ENCODE data around the gene IQGAP3.

Gene IQGAP3

DNA sequence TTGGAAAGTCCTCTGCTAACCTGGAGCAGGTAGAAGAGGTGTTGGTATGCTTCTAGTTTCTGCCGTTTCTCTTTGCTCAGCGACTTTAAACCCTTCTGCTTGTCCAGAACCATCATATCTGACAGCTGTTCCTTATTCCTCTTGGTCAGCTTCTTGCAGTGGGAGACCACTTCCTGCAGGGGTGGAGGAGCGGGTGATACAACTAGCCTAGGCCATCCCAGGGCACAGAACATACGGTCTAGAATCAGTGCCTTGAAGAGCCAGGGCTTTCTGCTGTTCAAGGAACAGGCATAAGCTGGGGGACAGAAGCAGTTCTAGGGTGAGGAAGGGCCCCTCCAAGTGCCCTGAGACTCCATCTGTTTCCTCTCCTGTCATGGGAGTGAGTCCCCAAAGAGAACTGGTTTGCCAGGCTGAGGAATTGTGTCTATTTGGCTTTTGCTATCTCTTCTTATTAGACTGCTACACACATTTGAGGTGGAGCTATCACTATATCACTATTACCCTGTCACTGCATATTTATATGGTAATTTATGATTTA, 32.5 kb downstream of the IQGAP3 start:
- no peak for DNase-seq (ENCODE audit: low read depth)

DNA sequence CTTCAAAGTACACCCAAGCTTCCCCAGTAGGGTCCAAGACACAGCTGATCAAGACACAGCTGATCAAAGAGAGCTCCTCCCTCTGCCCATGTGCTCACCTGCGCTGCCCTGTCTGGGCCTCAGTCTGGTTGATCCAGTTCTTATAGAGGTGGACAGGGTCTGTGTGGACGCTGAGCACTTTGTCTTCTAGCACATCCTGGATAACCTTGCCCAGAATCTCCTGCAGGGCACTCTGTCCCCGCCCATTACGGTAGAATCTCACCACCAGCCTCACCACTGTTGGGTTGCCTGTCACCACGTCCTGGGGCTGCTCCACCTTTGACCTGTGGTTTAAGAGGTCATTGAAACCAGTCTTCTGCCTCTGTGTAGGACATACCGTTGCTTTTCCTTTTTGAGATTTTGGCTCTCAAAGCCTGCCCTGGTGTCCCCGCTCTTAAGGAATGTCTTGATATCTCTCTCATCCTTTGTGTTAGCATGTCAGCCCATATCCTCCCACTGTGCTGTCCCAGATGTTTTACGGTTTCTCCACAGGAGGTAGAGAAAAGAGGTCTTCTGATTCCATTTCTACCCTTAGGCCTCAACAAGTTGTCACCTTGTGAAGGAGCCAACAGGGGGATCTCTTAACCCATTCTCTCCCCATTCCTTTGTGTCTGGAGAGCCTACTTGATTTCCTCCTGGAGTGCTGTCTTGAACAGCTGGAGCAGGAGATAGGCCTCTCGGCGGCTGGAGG, 33.5 kb downstream of the IQGAP3 start:
- DNase-seq (ENCODE audit: low read depth), result no peak

DNA sequence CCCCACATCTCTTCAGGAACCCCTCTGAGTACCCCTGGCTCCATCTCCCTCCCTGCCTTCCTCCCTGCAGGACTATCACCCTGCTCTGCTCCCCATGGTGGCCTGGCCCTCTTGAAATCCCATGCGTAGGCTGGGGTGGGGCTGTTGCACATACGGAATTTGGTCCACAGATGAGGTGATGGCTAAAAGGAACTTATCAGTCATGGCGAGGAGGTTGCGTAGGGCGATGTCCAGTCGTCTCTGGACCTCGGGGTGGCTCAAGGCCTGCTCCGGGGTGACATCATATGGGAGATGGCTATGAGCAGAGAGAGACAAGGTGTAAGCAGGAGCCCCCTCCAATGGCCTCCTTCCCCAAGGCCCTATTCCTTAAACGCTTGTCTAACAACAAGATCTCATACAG, 35.3 kb downstream of the IQGAP3 start:
- no peak for DNase-seq (ENCODE audit: low read depth)

DNA sequence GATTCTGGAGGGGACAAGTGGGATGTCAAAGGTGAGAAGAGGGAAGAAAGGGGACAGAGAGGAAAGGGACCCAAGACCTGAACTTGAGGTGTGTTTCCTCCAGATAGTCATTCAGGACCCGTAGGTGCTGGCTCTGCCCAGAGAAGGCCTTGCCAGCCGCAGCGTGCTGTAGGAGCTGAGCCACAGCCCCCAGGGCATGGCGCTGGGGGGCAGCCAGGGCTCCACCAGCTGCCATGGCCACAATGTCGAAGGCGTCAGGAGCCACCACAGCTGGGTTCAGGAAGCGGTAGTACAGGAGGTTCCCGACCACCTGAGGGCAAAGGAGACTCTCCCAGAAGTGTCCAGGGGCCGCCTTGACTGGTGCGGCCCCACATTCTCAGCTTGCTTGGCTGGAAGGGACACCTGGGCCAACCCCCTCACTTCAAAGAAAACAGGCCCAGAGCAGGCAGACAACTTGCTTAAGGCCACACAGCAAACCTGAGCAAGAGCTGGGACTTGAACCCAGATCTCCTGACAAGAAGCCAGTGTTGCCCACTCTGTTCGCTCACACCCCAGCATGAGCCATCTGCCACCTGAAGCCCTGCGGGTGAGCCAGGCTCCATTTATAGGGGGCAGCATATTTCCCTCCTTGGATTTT, 37.8 kb downstream of the IQGAP3 start:
- DNase-seq (ENCODE audit: low read depth), result no peak

DNA sequence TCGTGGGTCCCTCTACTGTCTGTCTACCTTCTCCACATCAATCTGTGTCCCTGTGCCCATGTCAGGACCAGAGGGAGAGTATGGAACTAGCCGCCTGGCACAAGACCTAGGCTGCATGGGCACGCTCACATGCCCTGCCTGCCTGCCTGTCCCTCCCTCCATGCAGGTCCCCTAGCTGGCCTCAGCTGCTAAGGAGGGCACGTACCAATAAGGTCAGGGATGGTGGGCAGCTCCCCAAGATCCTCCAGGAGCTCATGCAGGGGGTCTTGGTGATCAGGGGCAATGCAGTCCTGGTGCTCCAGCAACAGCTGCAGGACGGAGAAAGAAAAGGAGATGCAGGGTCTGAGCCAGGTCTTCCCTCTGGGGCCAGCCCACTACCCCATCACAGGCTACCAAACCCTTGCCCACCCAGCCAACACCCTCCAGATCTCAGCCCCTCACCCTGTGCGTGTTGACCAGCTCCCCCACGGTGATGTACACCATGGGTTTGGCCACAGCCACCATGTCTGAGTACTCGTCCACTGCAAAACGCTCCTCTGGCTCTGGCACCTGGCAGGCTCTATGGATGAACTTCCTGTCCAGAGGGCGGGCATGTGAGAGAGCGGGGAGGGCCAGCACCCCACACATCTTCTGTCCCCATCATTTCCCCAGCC, 38.7 kb downstream of the IQGAP3 start:
- DNase-seq (ENCODE audit: low read depth), result no peak

DNA sequence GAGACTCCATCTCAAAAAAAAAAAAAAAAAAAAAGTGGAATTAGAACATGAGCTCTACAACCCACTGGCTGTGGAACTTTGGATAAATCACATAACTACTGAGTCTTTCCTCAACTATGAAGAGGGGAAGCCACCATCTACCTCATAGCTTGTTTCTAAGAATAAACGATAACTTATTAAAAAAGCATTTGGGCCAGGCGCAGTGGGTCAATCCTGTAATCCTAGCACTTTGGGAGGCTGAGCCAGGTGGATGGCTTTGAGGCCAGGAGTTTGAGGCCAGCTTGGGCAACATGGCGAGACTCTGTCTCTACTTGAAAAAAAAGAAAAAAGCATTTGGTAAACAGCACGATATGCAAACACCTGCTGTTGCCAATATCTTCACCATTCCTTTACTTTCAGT, 40.0 kb downstream of the IQGAP3 start:
- no peak for DNase-seq (ENCODE audit: low read depth)

DNA sequence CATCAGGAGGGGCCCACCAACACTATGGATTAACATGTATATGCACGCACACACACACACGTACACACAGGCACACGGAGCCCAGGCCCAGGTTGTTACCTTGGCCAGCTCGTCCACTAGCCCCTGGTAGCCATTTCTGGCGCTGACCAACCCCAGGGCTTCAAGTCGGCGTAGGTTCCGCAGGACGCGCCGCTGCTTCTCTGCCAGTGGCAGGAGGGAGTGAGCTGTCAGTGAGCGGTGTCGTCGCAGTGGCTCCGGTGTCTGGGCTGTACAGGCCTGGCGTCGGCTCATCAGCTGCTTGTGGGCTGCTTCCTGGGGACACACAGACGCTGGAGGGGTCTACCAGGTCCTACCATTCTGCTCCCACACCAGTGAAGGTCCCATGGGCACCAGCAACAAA, 42.4 kb downstream of the IQGAP3 start:
- DNase-seq (ENCODE audit: low read depth), result no peak

DNA sequence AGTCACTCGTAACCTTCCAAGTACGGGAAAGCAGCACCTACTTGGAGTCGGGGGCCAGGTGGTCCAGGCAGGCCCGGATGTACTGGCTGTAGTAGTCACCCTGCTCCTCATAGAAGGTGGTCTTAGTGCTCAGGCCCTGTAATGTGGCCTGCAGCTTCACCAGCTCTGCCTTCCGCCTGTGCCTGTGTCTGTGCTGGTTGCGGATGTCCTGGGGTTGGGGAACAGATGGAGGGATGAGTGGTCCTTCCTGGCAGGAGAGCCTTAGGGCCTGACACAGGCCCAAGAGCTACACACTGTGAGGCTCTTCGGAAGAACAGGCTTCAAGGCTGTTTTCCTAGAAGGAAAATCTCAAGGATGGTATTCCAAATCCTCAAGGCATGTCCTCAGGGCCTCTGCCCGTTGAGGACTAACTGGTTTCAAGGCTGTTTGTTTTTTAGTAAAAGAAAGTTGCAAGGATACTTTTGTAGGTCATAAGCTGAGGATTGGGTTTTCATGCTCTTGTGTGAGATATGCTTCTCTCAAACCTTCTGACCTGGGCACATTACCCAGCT, 43.4 kb downstream of the IQGAP3 start:
- no peak for DNase-seq (ENCODE audit: low read depth)

DNA sequence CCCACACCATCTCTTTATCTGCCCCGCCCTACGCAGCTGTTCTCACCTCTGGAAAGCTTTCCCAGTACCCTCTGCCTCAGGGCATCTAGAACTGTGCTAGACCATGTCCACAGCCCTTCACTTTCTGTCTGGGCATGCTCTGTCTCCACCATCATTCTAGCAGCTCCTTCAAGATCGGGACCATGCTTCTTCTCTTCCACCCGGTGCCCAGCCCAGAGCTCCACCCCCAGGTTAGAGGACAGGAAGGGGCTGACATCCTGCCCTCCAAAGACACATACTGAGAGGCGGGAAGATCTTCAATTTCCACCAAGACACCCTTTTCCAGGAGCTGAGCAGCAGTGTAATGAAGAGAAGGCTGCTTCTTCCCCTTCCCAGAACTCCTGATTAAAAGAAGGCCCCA, 44.1 kb downstream of the IQGAP3 start:
- no peak for DNase-seq (ENCODE audit: low read depth)

DNA sequence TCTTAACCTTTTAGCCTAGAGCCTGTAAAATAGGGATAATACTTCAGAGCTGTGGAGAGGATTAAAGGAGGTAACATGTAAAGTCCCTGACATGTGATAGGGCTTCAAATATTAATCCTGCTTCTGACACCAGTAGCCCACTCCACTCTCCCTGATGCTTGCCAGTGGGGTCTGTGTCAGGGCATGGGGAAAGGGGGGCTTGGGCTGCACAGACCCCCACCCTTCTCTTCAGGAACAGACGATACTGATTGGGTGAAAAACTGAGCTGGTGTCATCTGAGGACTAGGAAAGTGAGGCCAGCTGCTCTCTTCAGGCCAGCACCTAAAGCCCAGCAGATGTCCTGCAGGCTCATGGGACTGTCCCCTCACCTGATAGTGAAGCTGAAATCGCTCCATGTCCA, 44.8 kb downstream of the IQGAP3 start:
- no peak for DNase-seq (ENCODE audit: low read depth)

DNA sequence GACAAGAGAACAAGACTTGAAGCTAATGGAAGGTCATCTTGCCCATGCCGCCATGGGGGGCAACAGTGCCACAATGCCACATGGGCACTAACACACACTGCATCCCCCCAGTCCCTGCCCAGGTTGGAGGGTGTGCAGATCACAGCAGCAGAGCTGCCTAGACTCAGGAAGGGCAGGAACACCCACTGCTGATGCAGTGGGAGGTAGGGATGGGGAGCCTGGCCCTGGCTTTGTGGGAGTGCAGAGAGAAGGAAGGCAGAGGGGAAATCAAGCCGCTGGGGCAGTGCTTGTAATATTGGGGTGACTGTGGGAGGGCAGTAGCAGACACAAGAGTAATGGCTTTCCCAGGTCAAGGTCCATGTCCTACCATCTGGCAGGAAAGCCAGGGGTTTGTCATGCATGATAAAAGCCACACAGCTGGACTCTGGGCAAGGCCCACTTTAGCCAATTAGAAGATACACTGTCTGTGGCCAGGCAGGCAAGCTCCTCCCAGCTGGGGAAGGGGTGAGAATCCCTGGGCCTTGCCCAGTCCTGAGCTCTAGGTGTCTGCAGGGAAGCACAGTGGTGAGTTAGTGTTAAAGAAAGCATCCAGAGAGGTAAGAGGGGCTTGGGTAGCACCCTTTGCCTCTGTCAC, 46.4 kb downstream of the IQGAP3 start:
- DNase-seq (ENCODE audit: low read depth), result no peak

DNA sequence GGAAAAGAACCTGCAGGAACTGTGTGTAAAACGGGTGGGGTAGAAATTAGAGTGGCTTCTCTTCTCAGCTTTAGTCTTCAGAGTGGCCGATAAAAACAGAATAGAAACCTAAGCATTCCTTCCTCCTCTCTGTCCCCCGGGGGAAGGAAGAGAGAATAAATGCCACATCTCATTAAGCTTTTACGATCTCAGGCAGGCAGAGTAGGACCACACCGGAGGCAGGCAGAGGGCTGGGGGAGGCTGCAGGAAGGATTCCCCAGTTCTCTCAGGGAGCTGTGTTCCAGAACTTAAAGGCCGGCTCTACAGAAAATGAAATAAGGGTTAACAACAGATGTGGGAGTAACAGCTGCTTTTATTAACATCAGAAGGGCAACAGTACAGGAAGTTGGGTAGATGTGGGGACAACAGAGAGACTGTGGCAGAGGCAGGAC, 47.3 kb downstream of the IQGAP3 start:
- DNase-seq (ENCODE audit: low read depth), result no peak

DNA sequence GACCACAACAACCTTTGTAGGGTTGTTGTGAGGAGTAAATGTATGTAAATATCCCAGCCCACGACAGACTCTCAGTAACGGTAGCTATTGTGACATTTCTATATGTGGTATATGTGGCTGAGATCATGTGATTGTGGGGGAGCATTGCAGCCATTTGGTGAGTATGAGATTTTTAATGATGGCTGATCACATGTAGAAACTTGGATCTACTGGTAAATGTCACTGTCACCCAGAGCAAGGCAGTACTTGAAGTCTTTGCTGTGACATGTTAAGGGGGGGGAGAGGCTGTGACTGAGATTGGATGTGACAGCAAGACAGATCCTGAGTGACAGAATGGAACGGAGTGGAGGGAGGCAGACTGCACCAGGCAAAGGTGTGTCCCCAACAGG, 47.9 kb downstream of the IQGAP3 start:
- no peak for DNase-seq (ENCODE audit: low read depth)

DNA sequence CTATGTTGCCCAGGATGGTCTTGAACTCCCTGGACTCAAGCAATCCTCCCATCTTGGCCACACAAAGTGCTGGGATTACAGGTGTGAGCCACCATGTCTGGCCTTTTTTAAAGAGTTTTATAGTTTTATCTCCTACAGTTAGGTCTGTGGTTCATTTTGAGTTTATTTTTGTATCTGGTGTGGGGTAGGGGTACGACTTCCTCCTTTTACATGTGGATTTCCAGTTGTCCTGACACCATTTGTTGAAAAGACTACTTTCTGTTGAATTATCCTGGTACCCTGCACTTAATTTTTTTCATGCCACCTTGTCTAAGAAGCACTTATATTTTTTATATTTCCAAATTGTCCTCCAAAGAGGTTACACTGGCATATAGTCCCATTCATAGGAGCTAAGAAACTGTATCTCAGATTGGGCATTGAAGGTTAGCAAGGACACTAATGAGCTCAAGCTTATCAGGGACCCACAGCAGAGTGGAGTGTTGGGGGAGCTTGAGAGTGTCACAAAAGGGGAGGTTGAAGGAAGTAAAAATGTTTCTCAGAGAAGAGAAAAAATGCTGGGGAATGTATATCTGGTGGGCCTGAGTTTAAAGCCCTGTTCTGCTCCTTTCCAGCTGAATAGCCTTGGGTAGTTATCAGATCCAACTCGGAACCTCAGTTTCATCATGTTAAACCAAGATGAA, 48.4 kb downstream of the IQGAP3 start:
- no peak for DNase-seq (ENCODE audit: low read depth)

DNA sequence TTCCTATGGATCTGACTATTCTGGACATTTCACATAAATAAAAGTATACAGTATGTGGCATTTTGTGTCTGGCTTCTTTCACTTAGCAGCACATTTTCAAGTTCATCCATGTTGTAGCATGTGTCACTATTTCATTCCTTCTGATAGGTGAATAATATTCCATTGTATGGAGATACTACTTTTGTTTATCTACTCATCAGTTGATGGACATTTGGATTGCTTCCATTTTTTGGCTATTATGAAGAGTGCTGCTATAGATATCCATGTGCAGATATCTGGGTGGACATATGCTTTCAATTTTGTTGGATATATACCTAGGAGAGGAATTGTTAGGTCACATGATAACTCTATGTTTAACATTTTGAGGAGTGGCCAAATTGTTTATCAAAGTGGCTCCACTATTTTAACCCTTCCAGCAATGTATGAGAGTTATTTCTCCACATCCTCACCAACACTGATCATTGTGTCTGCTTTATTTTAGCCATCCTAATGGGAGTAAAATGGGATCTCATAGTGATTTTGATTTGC, 49.9 kb downstream of the IQGAP3 start:
- no peak for DNase-seq (ENCODE audit: low read depth)

DNA sequence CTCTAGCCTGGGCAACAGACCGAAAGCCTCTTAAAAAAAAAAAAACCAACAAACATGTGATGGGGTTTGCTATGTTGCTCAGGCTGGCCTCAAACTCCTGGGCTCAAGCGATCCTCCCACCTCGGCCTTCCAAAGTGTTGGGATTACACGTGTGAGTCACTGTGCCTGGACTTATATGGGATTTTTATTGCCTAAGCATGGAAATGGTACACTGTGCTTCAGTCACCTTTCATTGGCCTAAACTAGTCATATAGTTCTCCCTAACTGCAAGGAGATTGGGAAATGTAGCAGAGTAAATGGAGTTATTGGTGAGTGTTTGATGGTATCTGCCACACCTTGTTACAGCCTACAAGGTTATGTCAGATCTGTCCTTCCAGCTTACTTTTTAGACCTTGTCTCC, 54.6 kb downstream of the IQGAP3 start:
- no peak for DNase-seq (ENCODE audit: low read depth)

DNA sequence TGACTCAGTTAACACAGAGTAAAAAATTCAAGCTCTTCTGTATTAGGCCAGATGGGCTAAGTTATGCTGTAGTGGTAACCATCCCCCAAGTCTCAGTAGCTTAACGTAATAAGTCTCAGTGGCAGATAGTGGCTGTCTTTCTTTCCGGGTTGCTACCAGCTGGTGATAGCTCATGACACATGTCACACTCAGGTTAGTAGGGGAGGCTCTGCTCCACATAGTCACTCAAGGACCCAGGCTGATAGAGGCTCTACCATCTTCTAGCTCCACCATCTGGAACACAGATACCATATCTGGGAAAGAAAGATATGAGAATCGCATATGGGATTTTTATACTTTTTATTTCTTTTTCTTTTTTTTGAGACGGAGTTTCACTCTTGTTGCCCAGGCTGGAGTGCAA, 55.5 kb downstream of the IQGAP3 start:
- DNase-seq (ENCODE audit: low read depth), result no peak

DNA sequence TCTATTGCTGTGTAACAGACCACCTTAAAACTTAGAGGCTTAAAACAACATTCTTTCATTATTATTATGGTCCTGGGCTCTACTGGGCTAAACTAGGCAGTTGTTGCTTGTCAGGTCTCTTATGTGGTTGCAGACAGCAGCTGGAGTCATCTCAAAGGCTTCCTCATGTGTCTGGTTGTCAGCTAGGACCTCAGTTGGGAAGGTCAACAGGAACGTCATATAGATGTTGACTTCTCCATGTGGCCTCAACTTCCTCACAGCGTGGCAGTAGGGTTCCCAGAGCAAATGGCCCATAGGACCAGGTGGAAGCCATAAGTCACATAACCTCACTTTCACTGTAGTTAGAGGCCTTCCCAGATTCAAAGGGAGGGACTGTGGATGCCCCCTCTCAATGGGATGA, 56.4 kb downstream of the IQGAP3 start:
- no peak for DNase-seq (ENCODE audit: low read depth)

DNA sequence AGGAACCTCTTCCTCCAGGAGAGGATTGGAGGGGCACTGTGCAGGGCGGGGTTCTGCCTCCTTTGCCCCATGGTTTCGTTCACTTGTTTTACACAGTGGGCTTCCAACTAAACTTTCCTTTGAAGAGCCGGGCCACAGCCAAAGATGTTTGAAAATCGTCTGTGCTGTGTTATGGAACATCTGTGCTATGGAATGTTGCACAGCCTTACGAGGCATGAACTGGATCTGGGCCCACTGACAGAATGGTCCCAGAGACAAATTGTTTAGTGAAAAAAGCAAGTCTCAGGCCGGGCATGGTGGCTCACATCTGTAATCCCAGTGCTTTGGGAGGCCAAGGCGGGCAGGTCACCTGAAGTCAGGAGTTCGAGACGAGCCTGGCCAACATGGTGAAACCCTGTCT, 59.2 kb downstream of the IQGAP3 start:
- DNase-seq (ENCODE audit: low read depth), result peak; percentile 37

DNA sequence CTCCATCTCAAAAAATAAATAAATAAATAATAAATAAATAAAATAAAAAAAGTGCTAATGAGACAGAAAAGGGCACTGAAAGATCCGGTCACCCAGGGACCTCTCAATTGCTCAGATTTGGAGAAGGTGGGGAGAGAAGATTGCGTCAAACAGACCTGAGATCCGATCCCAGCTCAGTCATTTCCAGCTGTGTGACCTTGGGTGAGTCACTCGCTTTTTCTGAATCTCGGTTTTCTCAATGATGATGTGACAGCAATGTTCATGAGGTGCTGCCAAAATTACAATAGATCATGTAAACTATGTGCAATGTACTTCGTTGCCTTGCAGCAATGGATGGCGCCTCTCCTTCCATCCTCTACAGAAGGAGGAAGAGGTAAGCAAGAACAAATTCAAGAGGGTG, 60.7 kb downstream of the IQGAP3 start:
- peak; percentile 86 for DNase-seq (ENCODE audit: low read depth)

DNA sequence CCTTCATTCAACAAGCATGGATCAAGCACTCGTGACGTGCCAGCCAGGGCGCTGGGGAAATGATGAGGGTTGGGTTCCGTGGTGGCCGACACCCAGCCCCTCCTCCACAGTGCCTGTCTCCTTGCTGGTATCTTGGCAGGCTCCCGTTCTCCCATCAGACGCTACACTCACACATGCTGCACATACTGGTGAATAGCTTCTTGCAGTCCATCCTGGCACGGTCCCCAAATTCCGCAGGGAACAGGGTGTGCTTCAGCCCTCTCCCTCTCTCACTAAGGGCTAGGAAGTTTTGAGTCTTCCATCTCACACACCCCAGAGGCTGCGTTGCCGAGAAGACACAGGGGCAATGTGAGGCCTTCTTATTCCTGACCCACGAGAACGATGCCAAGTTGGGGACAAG, 61.7 kb downstream of the IQGAP3 start:
- DNase-seq (ENCODE audit: low read depth), result peak; percentile 99
